Measurements from ENCODE around the gene REC8.

The REC8 gene

GRCh38 chr14:24212924-24213865 lies 41.3 kb downstream of the REC8 start, which contains the start of gene CHMP4A (continued):
- no peak; the same call in 1 of the 2 replicates for TF ChIP-seq ZNF565 (CRISPR knock-in tag; conservative IDR thresholded peaks at IDR 0.05; ENCODE audit: low read depth)

DNA sequence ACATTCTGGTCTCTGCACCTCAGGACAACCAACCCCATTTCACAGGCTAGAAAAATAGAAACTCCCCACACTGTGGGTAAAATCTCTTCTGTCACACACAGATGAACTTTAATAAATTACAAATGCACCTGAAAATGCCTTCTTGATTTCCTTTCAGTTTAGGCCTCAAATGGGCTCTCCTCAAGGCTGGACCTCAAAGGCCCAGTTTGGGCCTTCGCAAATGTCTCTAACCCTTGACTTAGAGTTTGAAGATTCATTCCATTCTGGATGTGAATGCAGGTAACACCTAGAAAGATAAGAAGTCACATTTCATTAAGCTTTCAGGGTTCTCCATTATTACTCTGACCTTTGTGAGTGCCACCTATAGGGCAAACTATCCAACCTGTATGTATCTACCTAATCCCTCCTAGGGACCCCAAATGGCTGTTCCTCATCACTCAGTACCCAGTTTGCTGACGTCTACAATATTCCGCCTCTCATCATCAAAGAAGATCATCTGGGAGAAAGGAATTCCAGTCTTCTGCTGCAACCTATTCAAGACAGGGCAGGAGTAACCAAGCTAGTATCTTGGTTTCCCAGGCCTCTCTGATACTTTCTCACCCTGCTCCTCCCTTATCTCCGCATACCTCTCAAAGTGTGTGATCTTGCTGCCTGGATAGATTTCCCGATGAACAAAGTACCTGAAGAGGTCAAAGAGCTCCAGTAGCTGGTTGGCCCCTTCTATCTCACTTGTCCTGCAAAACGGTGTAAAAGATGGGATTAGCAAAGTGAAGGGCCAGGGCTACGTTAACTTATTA lies 42.2 kb downstream of the REC8 start:
- no peak for ATAC-seq
- TF ChIP-seq ZFP30 (CRISPR knock-in tag; IDR thresholded peaks at IDR 0.05) (no peak), ISL1 (CRISPR knock-in tag; IDR thresholded peaks at IDR 0.05) (no peak), TOX (CRISPR knock-in tag; IDR thresholded peaks at IDR 0.05; ENCODE audit: borderline replicate concordance) (no peak), POU6F1 (CRISPR knock-in tag; IDR thresholded peaks at IDR 0.05; ENCODE audit: borderline replicate concordance, low read depth) (no peak), GLIS3 (CRISPR knock-in tag; IDR thresholded peaks at IDR 0.05) (no peak), ZC3H10 (CRISPR knock-in tag; IDR thresholded peaks at IDR 0.05) (no peak), TSHZ2 (CRISPR knock-in tag; IDR thresholded peaks at IDR 0.05) (no peak), TCF4 (CRISPR knock-in tag; IDR thresholded peaks at IDR 0.05; ENCODE audit: borderline replicate concordance) (no peak), CSDC2 (CRISPR knock-in tag; IDR thresholded peaks at IDR 0.05) (no peak), ZNF70 (CRISPR knock-in tag; IDR thresholded peaks at IDR 0.05) (no peak)

DNA sequence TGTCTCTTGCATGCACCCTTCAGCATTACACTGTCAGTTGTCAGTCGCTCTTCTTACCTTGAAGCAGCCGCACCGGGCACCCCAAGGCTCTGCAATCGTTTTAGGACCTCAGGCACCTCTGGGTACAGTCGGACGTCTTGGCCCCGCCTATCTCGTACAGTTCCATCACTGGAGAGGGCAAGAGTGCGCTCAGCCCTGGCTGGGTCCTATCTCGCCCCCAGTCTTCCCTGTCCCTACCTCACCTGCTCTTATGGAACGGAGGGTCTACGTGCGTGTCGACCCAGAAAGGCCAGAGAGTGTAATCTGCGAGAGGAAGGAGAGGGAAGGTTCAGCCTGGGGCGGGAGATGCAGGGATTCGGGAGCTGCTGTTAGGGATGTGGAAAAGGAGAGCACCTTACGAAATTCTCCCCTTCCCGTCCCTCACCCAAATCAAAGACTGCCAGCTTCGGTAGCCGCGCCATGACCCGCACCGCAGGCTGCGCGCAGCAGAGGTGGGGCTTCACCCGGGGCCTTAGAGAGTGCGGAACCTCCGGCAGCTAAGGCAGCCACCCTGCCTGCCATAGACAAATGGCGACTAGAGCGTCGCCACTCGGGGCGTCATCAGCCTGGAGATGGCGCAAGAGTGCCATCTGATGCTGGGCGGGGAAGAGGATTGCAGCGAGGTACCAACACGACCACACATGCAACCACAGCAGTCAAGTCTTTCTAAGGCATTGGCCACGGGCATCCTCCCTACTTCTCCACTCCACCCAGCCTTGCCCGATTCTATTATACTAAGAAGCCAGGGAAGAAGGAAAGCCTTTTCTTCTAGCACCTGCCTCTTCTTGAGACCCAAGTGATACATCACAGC lies 43.8 kb downstream of the REC8 start, which contains the start of gene MDP1:
TSS of gene MDP1 (minus strand) at position 572 of the 850 bp plus-strand sequence. CDS start at position 461, 111 bp downstream.
- ATAC-seq: peak; percentile 80

More for the DNA sequence above, 43.8 kb downstream of the REC8 start, which contains the start of gene MDP1:
- TF ChIP-seq ZNF565 (CRISPR knock-in tag; conservative IDR thresholded peaks at IDR 0.05; ENCODE audit: low read depth): no peak
- no peak for TF ChIP-seq ZFP3 (CRISPR knock-in tag; IDR thresholded peaks at IDR 0.05)
- no peak for TF ChIP-seq SNAI2 (CRISPR knock-in tag; IDR thresholded peaks at IDR 0.05)
- no peak for TF ChIP-seq PPARA (CRISPR knock-in tag; IDR thresholded peaks at IDR 0.05; ENCODE audit: borderline replicate concordance)
- no peak for TF ChIP-seq TOX (CRISPR knock-in tag; IDR thresholded peaks at IDR 0.05; ENCODE audit: borderline replicate concordance)
- TF ChIP-seq ZC3H10 (CRISPR knock-in tag; IDR thresholded peaks at IDR 0.05): no peak
- no peak for TF ChIP-seq ARNTL (CRISPR knock-in tag; IDR thresholded peaks at IDR 0.05; ENCODE audit: borderline replicate concordance, low read depth)
- no peak for TF ChIP-seq CSRNP3 (CRISPR knock-in tag; IDR thresholded peaks at IDR 0.05)
- no peak for TF ChIP-seq RARB (CRISPR knock-in tag; IDR thresholded peaks at IDR 0.05)
- TF ChIP-seq, protein P1, sequence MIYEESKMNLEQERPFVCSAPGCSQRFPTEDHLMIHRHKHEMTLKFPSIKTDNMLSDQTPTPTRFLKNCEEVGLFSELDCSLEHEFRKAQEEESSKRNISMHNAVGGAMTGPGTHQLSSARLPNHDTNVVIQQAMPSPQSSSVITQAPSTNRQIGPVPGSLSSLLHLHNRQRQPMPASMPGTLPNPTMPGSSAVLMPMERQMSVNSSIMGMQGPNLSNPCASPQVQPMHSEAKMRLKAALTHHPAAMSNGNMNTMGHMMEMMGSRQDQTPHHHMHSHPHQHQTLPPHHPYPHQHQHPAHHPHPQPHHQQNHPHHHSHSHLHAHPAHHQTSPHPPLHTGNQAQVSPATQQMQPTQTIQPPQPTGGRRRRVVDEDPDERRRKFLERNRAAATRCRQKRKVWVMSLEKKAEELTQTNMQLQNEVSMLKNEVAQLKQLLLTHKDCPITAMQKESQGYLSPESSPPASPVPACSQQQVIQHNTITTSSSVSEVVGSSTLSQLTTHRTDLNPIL (CRISPR knock-in tag; IDR thresholded peaks at IDR 0.05; ENCODE audit: low read depth): no peak; the same call in 1 of the 2 replicates
- no peak for TF ChIP-seq ZFP30 (CRISPR knock-in tag; IDR thresholded peaks at IDR 0.05)
- TF ChIP-seq ZNF70 (CRISPR knock-in tag; IDR thresholded peaks at IDR 0.05): no peak
- TF ChIP-seq BACH2 (CRISPR knock-in tag; IDR thresholded peaks at IDR 0.05; ENCODE audit: borderline replicate concordance): no peak
- TF ChIP-seq OSR1 (CRISPR knock-in tag; IDR thresholded peaks at IDR 0.05): no peak
- no peak for TF ChIP-seq TCF4 (CRISPR knock-in tag; IDR thresholded peaks at IDR 0.05; ENCODE audit: borderline replicate concordance)
- TF ChIP-seq GLIS3 (CRISPR knock-in tag; IDR thresholded peaks at IDR 0.05): no peak; the same call in 1 of the 2 replicates
- no peak for TF ChIP-seq TSHZ2 (CRISPR knock-in tag; IDR thresholded peaks at IDR 0.05)
- TF ChIP-seq CSDC2 (CRISPR knock-in tag; IDR thresholded peaks at IDR 0.05): no peak
- no peak for TF ChIP-seq POU6F1 (CRISPR knock-in tag; IDR thresholded peaks at IDR 0.05; ENCODE audit: borderline replicate concordance, low read depth)
- TF ChIP-seq ISL1 (CRISPR knock-in tag; IDR thresholded peaks at IDR 0.05): no peak
